GM10847 (cell line): Measurements from ENCODE around the gene URI1.

Source experiments
- POLR2A ChIP-seq: IDR thresholded peaks from 2 replicates; pipeline ENCODE4 v1.6.1; 2011; ENCODE audit not compliant: insufficient read length; ENCODE audit errors: extremely low read depth

Gene URI1

GRCh38 chr19:29985196-29985595 lies 43.2 kb downstream of the URI1 start:
- no peak for TF ChIP-seq POLR2A

GRCh38 chr19:29988351-29988750 lies 46.3 kb downstream of the URI1 start:
- TF ChIP-seq POLR2A, result no peak

- no peak for TF ChIP-seq POLR2A
Observed at GRCh38 chr19:29992233-29992867, 50.3 kb downstream of the URI1 start.

- no peak for TF ChIP-seq POLR2A
Observed at GRCh38 chr19:29999490-29999889, 57.5 kb downstream of the URI1 start.

GRCh38 chr19:30000862-30001261 lies 58.8 kb downstream of the URI1 start:
- TF ChIP-seq POLR2A, result no peak

GRCh38 chr19:30001301-30001700 lies 59.3 kb downstream of the URI1 start:
- TF ChIP-seq POLR2A, result no peak

GRCh38 chr19:30001791-30002190 lies 59.8 kb downstream of the URI1 start:
- no peak for TF ChIP-seq POLR2A

GRCh38 chr19:30003866-30004265 lies 61.8 kb downstream of the URI1 start:
- TF ChIP-seq POLR2A, result no peak

- no peak for TF ChIP-seq POLR2A
Observed at GRCh38 chr19:30004403-30004802, 62.4 kb downstream of the URI1 start.

GRCh38 chr19:30006207-30006606 lies 64.2 kb downstream of the URI1 start:
- no peak for TF ChIP-seq POLR2A

GRCh38 chr19:30008169-30008568 lies 66.1 kb downstream of the URI1 start:
- TF ChIP-seq POLR2A, result no peak

GRCh38 chr19:30009013-30009412 lies 67.0 kb downstream of the URI1 start:
- no peak for TF ChIP-seq POLR2A

GRCh38 chr19:30011051-30011578 lies 69.1 kb downstream of the URI1 start:
- TF ChIP-seq POLR2A, result no peak

GRCh38 chr19:30014770-30015169 lies 72.7 kb downstream of the URI1 start:
- TF ChIP-seq POLR2A, result no peak

GRCh38 chr19:30017172-30017571 lies 75.1 kb downstream of the URI1 start:
- no peak for TF ChIP-seq POLR2A

GRCh38 chr19:30020189-30020588 lies 78.2 kb downstream of the URI1 start:
- TF ChIP-seq POLR2A, result no peak

GRCh38 chr19:30022659-30023058 lies 80.6 kb downstream of the URI1 start:
- no peak for TF ChIP-seq POLR2A

GRCh38 chr19:30023330-30023729 lies 81.3 kb downstream of the URI1 start:
- TF ChIP-seq POLR2A, result no peak

GRCh38 chr19:30024091-30024490 lies 82.1 kb downstream of the URI1 start:
- TF ChIP-seq POLR2A, result no peak
